CD4-positive, alpha-beta T cell treated with Interleukin-4 for 4 hours (primary cell): ENCODE data around the gene RNF125.
A peak's percentile ranks its signal among the peaks of the same experiment; 100 is the strongest.
"Not testable (repeated sequence)": the region's sequence is repeated elsewhere in the genome, so short reads cannot be mapped to it uniquely, and the experiment has no call there.

Experiments
- DNase-seq: peaks from one replicate; pipeline ENCODE4 v3.0.0-alpha.2; 2020

Gene RNF125

GRCh38 chr18:32018331-32019250 lies at the start of gene RNF125:
Gene RNF125 (plus strand): TSS chr18:32018825. CDS start chr18:32018864, 39 bp downstream.
- DNase-seq: peak; percentile 93

- no peak for DNase-seq
Observed at GRCh38 chr18:31970617-31971016, 48.0 kb upstream of the RNF125 start.

- no peak for DNase-seq
Observed at GRCh38 chr18:31973929-31974546, 44.6 kb upstream of the RNF125 start.

GRCh38 chr18:31976242-31976641 lies 42.4 kb upstream of the RNF125 start:
- DNase-seq: no peak

GRCh38 chr18:31977270-31977872 lies 41.3 kb upstream of the RNF125 start:
- peak; percentile 49 for DNase-seq

GRCh38 chr18:31978616-31979015 lies 40.0 kb upstream of the RNF125 start:
- DNase-seq: no peak

GRCh38 chr18:31979714-31980113 lies 38.9 kb upstream of the RNF125 start:
- DNase-seq: no peak

- DNase-seq: no peak
Observed at GRCh38 chr18:31980863-31981262, 37.8 kb upstream of the RNF125 start.

- DNase-seq: no peak
Observed at GRCh38 chr18:31983020-31983419, 35.6 kb upstream of the RNF125 start.

- DNase-seq: peak; percentile 43
Observed at GRCh38 chr18:31983976-31984375, 34.6 kb upstream of the RNF125 start.

- DNase-seq: no peak
Observed at GRCh38 chr18:31990823-31991222, 27.8 kb upstream of the RNF125 start.

- no peak for DNase-seq
Observed at GRCh38 chr18:31996007-31996406, 22.6 kb upstream of the RNF125 start.

GRCh38 chr18:31998880-31999412 lies 19.7 kb upstream of the RNF125 start:
- no peak for DNase-seq

GRCh38 chr18:32001141-32001540 lies 17.5 kb upstream of the RNF125 start:
- DNase-seq: not testable (repeated sequence)

- DNase-seq: not testable (repeated sequence)
Observed at GRCh38 chr18:32003822-32004221, 14.8 kb upstream of the RNF125 start.

GRCh38 chr18:32010124-32010721 lies 8.4 kb upstream of the RNF125 start:
- DNase-seq: peak; percentile 22

GRCh38 chr18:32011193-32011592 lies 7.4 kb upstream of the RNF125 start:
- no peak for DNase-seq

GRCh38 chr18:32019251-32019948 lies 775 bp downstream of the RNF125 start:
- DNase-seq: peak; percentile 82

GRCh38 chr18:32019949-32020625 lies 1.5 kb downstream of the RNF125 start:
- DNase-seq: peak; percentile 69

GRCh38 chr18:32021756-32022564 lies 3.3 kb downstream of the RNF125 start:
- no peak for DNase-seq

- no peak for DNase-seq
Observed at GRCh38 chr18:32025744-32026143, 7.1 kb downstream of the RNF125 start.
